HCT116 (cell line): ENCODE measurements around the gene RASIP1. TPM values are rescaled to one million over a fixed set of nuclear protein-coding genes. Genes with fewer than 3 reads are reported as not detected.

Source experiments
- ATAC-seq: fragments of 200-7000 bp; cut with Tn5 transposase; 2 replicates; pipeline ENCODE4 v1.9.1; 2020; ENCODE audit warnings: mild to moderate bottlenecking, moderate library complexity
- BruUV-seq: library from RNA; stranded (reverse); fragments of 400-500 nt; replicated peaks from 2 replicates; lab custom pipeline; 2021; lab: Mats Ljungman, UMichigan
- CTCF ChIA-PET: fragments of 300-600 bp; sonication (Branson Sonifier 250); formaldehyde crosslinking; loops from one replicate; lab custom pipeline; 2021; ENCODE audit warnings: antibody characterized with exemption; lab: Charles Lee
- POLR2A ChIA-PET: fragments of 300-600, 350-600 bp; sonication (Branson Sonifier 250); formaldehyde crosslinking; loops from one replicate; lab custom pipeline; 2021; ENCODE audit warnings: antibody characterized with exemption; lab: Charles Lee
- RAD21 ChIA-PET, 2 experiments: fragments of 300-600 bp; sonication (Branson Sonifier 250); formaldehyde crosslinking; loops; one replicate each; lab custom pipeline; 2023; ENCODE audit warnings: low total read pairs in 2 of 2; ENCODE audit not compliant: uncharacterized antibody in 2 of 2, unreplicated experiment in 2 of 2, low non-redundant PET in 1 of 2; lab: Charles Lee
- DNase-seq: peaks from one replicate; pipeline ENCODE4 v3.0.0-alpha.2; 2010; ENCODE audit warnings: low read depth, low spot score
- H2AFZ ChIP-seq: fragments of 200-600 bp; shearing (Covaris generic), sonication (generic); 2 replicates; pipeline ENCODE4 v1.6.1; 2017; ENCODE audit warnings: low read depth, mixed run types, mixed read lengths, antibody characterized with exemption, low read length; ENCODE audit not compliant: poor library complexity, severe bottlenecking
- H3K27ac ChIP-seq: 2 replicates; pipeline ENCODE4 v1.5.1; 2012; ENCODE audit warnings: low read depth, low read length
- H3K27me3 ChIP-seq: fragments of 200-600 bp; sonication (generic); 2 replicates; pipeline ENCODE4 v1.6.1; 2016; ENCODE audit warnings: mixed run types, low read length, mixed read lengths; ENCODE audit not compliant: insufficient read depth
- H3K36me3 ChIP-seq, 2 experiments: fragments of 200-500 bp in 1 of 2; fragments of 200-600 bp in 1 of 2; sonication (Bioruptor generic) in 1 of 2; sonication (generic) in 1 of 2; 2 replicates each; pipeline versions ENCODE4 v1.5.1 to v1.6.1; 2014 to 2016; ENCODE audit warnings: low read length in 2 of 2, inconsistent platforms in 1 of 2, mixed read lengths in 1 of 2, mixed run types in 1 of 2; ENCODE audit not compliant: insufficient read depth in 2 of 2, control insufficient read depth in 1 of 2
- H3K4me1 ChIP-seq, 2 experiments: fragments of 200-600 bp in 1 of 2; sonication (generic) in 1 of 2; 2 replicates each; pipeline versions ENCODE4 v1.5.1 to v1.6.1; 2012 to 2017; ENCODE audit warnings: low read length in 2 of 2, inconsistent platforms in 1 of 2, mild to moderate bottlenecking in 1 of 2, mixed read lengths in 1 of 2, mixed run types in 1 of 2, moderate library complexity in 1 of 2; ENCODE audit not compliant: insufficient read depth in 2 of 2, control insufficient read depth in 1 of 2
- H3K4me2 ChIP-seq: fragments of 200-600 bp; sonication (generic); 2 replicates; pipeline ENCODE4 v1.6.1; 2017; ENCODE audit warnings: mixed run types, low read length, mixed read lengths
- H3K4me3 ChIP-seq, 2 experiments: fragments of 200-600 bp in 1 of 2; sonication (generic) in 1 of 2; replicated peaks in 1 of 2; 2 replicates each; pipeline ENCODE4 v1.5.1; 2011 to 2016; ENCODE audit warnings: low read length in 2 of 2, control low read depth in 1 of 2, low read depth in 1 of 2, mild to moderate bottlenecking in 1 of 2, mixed read lengths in 1 of 2, mixed run types in 1 of 2
- H3K79me2 ChIP-seq: fragments of 200-600 bp; sonication (generic); 2 replicates; pipeline ENCODE4 v1.6.1; 2017; ENCODE audit warnings: mild to moderate bottlenecking, mixed run types, low read length, moderate library complexity, mixed read lengths; ENCODE audit not compliant: insufficient read depth
- H3K9ac ChIP-seq: fragments of 200-600 bp; sonication (generic); 2 replicates; pipeline ENCODE4 v1.6.1; 2016; ENCODE audit warnings: low read length, mixed read lengths
- H3K9me2 ChIP-seq: fragments of 200-600 bp; sonication (generic), shearing (Covaris generic); 2 replicates; pipeline ENCODE4 v1.6.1; 2017; ENCODE audit warnings: mixed run types, mild to moderate bottlenecking, moderate library complexity; ENCODE audit not compliant: insufficient read depth
- H3K9me3 ChIP-seq, 2 experiments: fragments of 200-500 bp in 1 of 2; fragments of 200-600 bp in 1 of 2; sonication (Bioruptor generic) in 1 of 2; sonication (generic) in 1 of 2; 2 replicates each; pipeline ENCODE4 v1.6.1; 2014 to 2017; ENCODE audit warnings: low read length in 2 of 2, mixed read lengths in 2 of 2, inconsistent platforms in 1 of 2, low read depth in 1 of 2, mild to moderate bottlenecking in 1 of 2, mixed run types in 1 of 2, moderate library complexity in 1 of 2; ENCODE audit not compliant: control insufficient read depth in 1 of 2, insufficient read depth in 1 of 2
- H4K20me1 ChIP-seq: fragments of 200-600 bp; sonication (generic), shearing (Covaris generic); 2 replicates; pipeline ENCODE4 v1.6.1; 2017; ENCODE audit warnings: mixed run types, mild to moderate bottlenecking, moderate library complexity; ENCODE audit not compliant: insufficient read depth
- ATF3 ChIP-seq: IDR thresholded peaks from 2 replicates; pipeline ENCODE4 v1.6.1; 2012
- CEBPB ChIP-seq: IDR thresholded peaks from 2 replicates; pipeline ENCODE4 v1.6.1; 2012; ENCODE audit warnings: low read depth
- EZH2 ChIP-seq: fragments of 200-600 bp; sonication (generic); IDR thresholded peaks from 2 replicates; pipeline ENCODE4 v1.6.1; 2017; ENCODE audit warnings: antibody characterized with exemption, mixed run types
- EZH2phosphoT487 ChIP-seq: fragments of 200-600 bp; IDR thresholded peaks from 2 replicates; pipeline ENCODE4 v1.6.1; 2018; ENCODE audit warnings: antibody characterized with exemption, borderline replicate concordance
- JUND ChIP-seq: IDR thresholded peaks from 2 replicates; pipeline ENCODE4 v1.6.1; 2012
- POLR2A ChIP-seq: IDR thresholded peaks from 2 replicates; pipeline ENCODE4 v1.7.0; 2011; ENCODE audit warnings: borderline replicate concordance; ENCODE audit not compliant: insufficient read depth, insufficient read length; ENCODE audit errors: extremely low read depth
- POLR2AphosphoS5 ChIP-seq: IDR thresholded peaks from 2 replicates; pipeline ENCODE4 v1.6.1; 2011; ENCODE audit warnings: mild to moderate bottlenecking, low read depth, low read length, moderate library complexity
- RAD21 ChIP-seq: IDR thresholded peaks from 2 replicates; pipeline ENCODE4 v1.6.1; 2012; ENCODE audit warnings: low read depth, mild to moderate bottlenecking
- REST ChIP-seq: IDR thresholded peaks from 2 replicates; pipeline ENCODE4 v1.6.1; 2012; ENCODE audit warnings: low read depth
- SIN3A ChIP-seq: IDR thresholded peaks from 2 replicates; pipeline ENCODE4 v1.6.1; 2012; ENCODE audit warnings: low read depth
- SRF ChIP-seq: IDR thresholded peaks from 2 replicates; pipeline ENCODE4 v1.6.1; 2012; ENCODE audit warnings: low read depth
- ZFX ChIP-seq: fragments of 450-650 bp; IDR thresholded peaks from 2 replicates; pipeline ENCODE4 v1.6.1; 2017
- intact Hi-C: fragments of 100-400 bp; cut with micrococcal nuclease; formaldehyde crosslinking; loops from 2 replicates; pipeline ENCODE4 v1.10.0; 2022
- total RNA-seq: library from RNA; stranded (reverse); gene quantifications from one replicate; pipeline ENCODE4 v1.2.1, GENCODE V29; 2021; ENCODE audit not compliant: unreplicated experiment

RASIP1 gene
- total RNA-seq, 1 experiment from 2014 or later: 1.9 TPM

- no TSS peak for BruUV-seq
- peak overlapping the region; percentile 2 for H3K4me2 ChIP-seq
- peaks cover 13 to 25% of the 10 kb centered on the region in 2 experiments for H3K4me1 ChIP-seq
- H3K4me3 ChIP-seq: no peak overlapping the region
- CTCF ChIA-PET: interaction anchor here (1.1 to 1.3 kb wide), 2 partner anchors 32 to 60 kb away, joined by 3 to 4 read pairs; partner anchors contain the start of gene CA11
- H4K20me1 ChIP-seq: no peaks in the 10 kb centered on the region
- H3K27ac ChIP-seq: no peak overlapping the region
- RAD21 ChIA-PET: no interaction called here
- H3K9ac ChIP-seq: no peak overlapping the region
- H3K36me3 ChIP-seq: no peaks in the 10 kb centered on the region
- POLR2A ChIA-PET: no interaction called here
- H2AFZ ChIP-seq: no peak overlapping the region
- ATAC-seq (peak; percentile 51), DNase-seq (no peak)
- H3K9me3 ChIP-seq: no peaks in the 10 kb centered on the region
- H3K79me2 ChIP-seq: no peaks in the 10 kb centered on the region
- no peaks in the 10 kb centered on the region for H3K9me2 ChIP-seq
- TF ChIP-seq SRF (no peak), RAD21 (no peak), REST (no peak), ATF3 (no peak), POLR2A (no peak), EZH2 (no peak), ZFX (no peak), JUND (no peak), EZH2phosphoT487 (no peak), CEBPB (no peak), SIN3A (no peak), POLR2AphosphoS5 (no peak)
- H3K27me3 ChIP-seq: no peaks in the 10 kb centered on the region
- intact Hi-C loops: no loop called here
These were observed 62.2 kb downstream of the RASIP1 start for GRCh38 chr19:48678201-48678600.
